ENCODE data around the gene IGFBP2.

IGFBP2 gene

GRCh38 chr2:216616083-216616678 lies 17.0 kb upstream of the IGFBP2 start:
- no peak for DNase-seq

GRCh38 chr2:216617159-216617815 lies 15.9 kb upstream of the IGFBP2 start:
- DNase-seq, result no peak

- DNase-seq, result no peak
Observed at GRCh38 chr2:216618785-216619184, 14.4 kb upstream of the IGFBP2 start.

GRCh38 chr2:216619411-216620393 lies 13.5 kb upstream of the IGFBP2 start:
- DNase-seq, result no peak

GRCh38 chr2:216620786-216621185 lies 12.4 kb upstream of the IGFBP2 start:
- no peak for DNase-seq

- DNase-seq, result no peak
Observed at GRCh38 chr2:216621292-216621691, 11.9 kb upstream of the IGFBP2 start.

- no peak for DNase-seq
Observed at GRCh38 chr2:216622526-216622925, 10.7 kb upstream of the IGFBP2 start.

- DNase-seq, result no peak
Observed at GRCh38 chr2:216624251-216624650, 9.0 kb upstream of the IGFBP2 start.

GRCh38 chr2:216626168-216626874 lies 6.9 kb upstream of the IGFBP2 start:
- no peak for DNase-seq

- no peak for DNase-seq
Observed at GRCh38 chr2:216626875-216627245, 6.4 kb upstream of the IGFBP2 start.

- DNase-seq, result no peak
Observed at GRCh38 chr2:216629784-216630183, 3.4 kb upstream of the IGFBP2 start.

- no peak for DNase-seq
Observed at GRCh38 chr2:216632346-216632951, 771 bp upstream of the IGFBP2 start.

- no peak for DNase-seq
Observed at GRCh38 chr2:216633616-216634369, 573 bp downstream of the IGFBP2 start.

GRCh38 chr2:216634370-216635148 lies 1.3 kb downstream of the IGFBP2 start:
- no peak for DNase-seq

- DNase-seq, result no peak
Observed at GRCh38 chr2:216635171-216635570, 2.0 kb downstream of the IGFBP2 start.

GRCh38 chr2:216635701-216636550 lies 2.7 kb downstream of the IGFBP2 start:
- DNase-seq, result no peak

- DNase-seq, result peak in 1 of 2 donors; percentile 28
Observed at GRCh38 chr2:216636551-216637450, 3.6 kb downstream of the IGFBP2 start.

- no peak for DNase-seq
Observed at GRCh38 chr2:216637472-216637871, 4.3 kb downstream of the IGFBP2 start.
